ENCODE measurements around the gene MUC20. TPM values are rescaled to one million over a fixed set of nuclear protein-coding genes. Genes with fewer than 3 reads are reported as not detected.

Gene MUC20
- total RNA-seq, 1 experiment from 2014 or later: not detected

DNA sequence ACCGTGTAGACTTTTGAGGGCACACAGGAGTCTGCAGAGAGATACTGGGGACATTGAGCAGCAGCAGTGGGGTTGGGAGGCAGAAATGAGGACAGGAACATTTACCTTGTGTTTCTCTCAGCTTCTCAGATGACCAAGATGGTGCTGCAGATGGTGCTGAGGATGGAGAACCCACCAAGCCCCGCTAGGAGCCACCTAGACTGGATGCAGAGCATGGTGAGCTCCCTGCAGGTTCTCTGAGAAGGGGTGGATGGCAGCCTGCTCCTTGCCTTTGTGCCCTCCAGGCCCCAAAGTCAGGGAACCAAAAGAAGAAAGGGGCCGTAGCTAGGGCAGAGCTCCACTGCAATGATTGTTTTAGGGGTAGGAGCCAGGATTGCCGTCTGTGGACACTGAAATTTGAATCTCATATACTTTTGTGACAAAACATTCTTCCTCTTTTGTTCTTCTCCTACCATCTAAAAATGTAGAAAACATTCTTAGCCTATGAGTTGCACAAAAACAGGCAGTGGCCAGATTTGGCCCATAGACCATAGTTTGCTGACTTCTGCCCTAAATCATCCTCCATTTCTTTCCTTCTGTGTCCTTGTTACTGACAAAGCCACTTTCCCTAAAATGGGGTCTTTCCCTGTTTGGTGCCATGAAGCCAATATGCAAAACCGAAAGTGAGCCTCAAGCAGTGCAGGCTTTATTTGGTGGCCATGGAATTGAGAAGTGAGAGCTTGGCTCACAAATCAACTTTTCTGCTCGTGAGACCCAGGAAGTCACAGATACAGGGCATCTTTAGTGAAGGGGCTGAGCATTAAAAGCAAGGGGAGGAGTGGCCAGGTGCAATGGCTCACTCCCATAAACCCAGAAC is 11.9 kb upstream of the MUC20 start:
- no peak overlapping the region for H2BK12ac ChIP-seq (ENCODE audit: insufficient read length, low read depth, low read length)
- no peak overlapping the region for H3K14ac ChIP-seq (ENCODE audit: insufficient read depth, low read length)
- TF ChIP-seq, protein P1, sequence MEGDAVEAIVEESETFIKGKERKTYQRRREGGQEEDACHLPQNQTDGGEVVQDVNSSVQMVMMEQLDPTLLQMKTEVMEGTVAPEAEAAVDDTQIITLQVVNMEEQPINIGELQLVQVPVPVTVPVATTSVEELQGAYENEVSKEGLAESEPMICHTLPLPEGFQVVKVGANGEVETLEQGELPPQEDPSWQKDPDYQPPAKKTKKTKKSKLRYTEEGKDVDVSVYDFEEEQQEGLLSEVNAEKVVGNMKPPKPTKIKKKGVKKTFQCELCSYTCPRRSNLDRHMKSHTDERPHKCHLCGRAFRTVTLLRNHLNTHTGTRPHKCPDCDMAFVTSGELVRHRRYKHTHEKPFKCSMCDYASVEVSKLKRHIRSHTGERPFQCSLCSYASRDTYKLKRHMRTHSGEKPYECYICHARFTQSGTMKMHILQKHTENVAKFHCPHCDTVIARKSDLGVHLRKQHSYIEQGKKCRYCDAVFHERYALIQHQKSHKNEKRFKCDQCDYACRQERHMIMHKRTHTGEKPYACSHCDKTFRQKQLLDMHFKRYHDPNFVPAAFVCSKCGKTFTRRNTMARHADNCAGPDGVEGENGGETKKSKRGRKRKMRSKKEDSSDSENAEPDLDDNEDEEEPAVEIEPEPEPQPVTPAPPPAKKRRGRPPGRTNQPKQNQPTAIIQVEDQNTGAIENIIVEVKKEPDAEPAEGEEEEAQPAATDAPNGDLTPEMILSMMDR (conservative IDR thresholded peaks at IDR 0.05): no peak

More for the DNA sequence above, 11.9 kb upstream of the MUC20 start:
- Histone ChIP-seq H3K79me2 (ENCODE audit: insufficient read depth, low read length) (no peaks in the 10 kb centered on the region), H3K27me3 (ENCODE audit: insufficient read depth, low read length) (no peaks in the 10 kb centered on the region), H2BK20ac (ENCODE audit: low read depth, low read length, poor library complexity, severe bottlenecking) (no peak overlapping the region), H4K5ac (ENCODE audit: insufficient read length, low read depth, low read length) (no peak overlapping the region), H2AK5ac (ENCODE audit: insufficient read length, low read length) (no peak overlapping the region), H3K4me1 (ENCODE audit: insufficient read depth, low read length) (peaks cover 4% of the 10 kb centered on the region; the same call in 1 of the 2 replicates), H3T11ph (ENCODE audit: low read length) (no peak overlapping the region), H3K23me2 (ENCODE audit: insufficient read length, low read depth, low read length, poor library complexity, severe bottlenecking) (no peaks in the 10 kb centered on the region), H2BK120ac (ENCODE audit: low read depth, low read length, poor library complexity, severe bottlenecking) (no peak overlapping the region), H2AFZ (ENCODE audit: low read length) (no peak overlapping the region), H3K56ac (ENCODE audit: insufficient read length, low read depth, low read length) (no peak overlapping the region), H4K20me1 (ENCODE audit: control insufficient read depth, insufficient read depth, insufficient read length) (peaks cover 2% of the 10 kb centered on the region), H3K79me1 (ENCODE audit: insufficient read depth, low read depth, low read length, poor library complexity, severe bottlenecking) (no peaks in the 10 kb centered on the region), H3K27ac (ENCODE audit: insufficient read length, low read depth, low read length) (no peak overlapping the region), H3K23ac (ENCODE audit: insufficient read length, low read depth, low read length) (no peak overlapping the region), H3K4me2 (ENCODE audit: insufficient read depth, insufficient read length, low read length) (no peak overlapping the region), H3K4ac (ENCODE audit: low read depth, low read length) (no peak overlapping the region), H2BK5ac (ENCODE audit: insufficient read length, low read length) (no peak overlapping the region), H4K91ac (ENCODE audit: insufficient read length, low read depth, low read length) (no peak overlapping the region), H3K9ac (ENCODE audit: extremely low read depth, insufficient read length, low read length) (no peak overlapping the region), H3K18ac (ENCODE audit: insufficient read length, low read depth, low read length) (no peak overlapping the region), H2BK15ac (ENCODE audit: low read depth, low read length) (no peak overlapping the region), H4K8ac (replicated peaks; ENCODE audit: insufficient read length, low read depth, low read length) (no peak overlapping the region), H3K9me3 (ENCODE audit: control insufficient read depth, low read depth, low read length) (no peaks in the 10 kb centered on the region)
- H3K4me3 Mint-ChIP-seq: no peak overlapping the region
- H3K9me3 Mint-ChIP-seq: peaks cover 3 to 7% of the 10 kb centered on the region in 2 experiments
- WGBS (ENCODE audit: extremely low coverage, insufficient read length, low lambda C conversion rate): no CpG with 5 or more reads among the region's 6 CpGs
- no peak overlapping the region; a peak in 1 of 7 replicates for H3K27ac Mint-ChIP-seq
- H3K27me3 Mint-ChIP-seq (ENCODE audit: low read depth): peaks cover 57% of the 10 kb centered on the region
- H3K4me1 Mint-ChIP-seq: peaks cover 25 to 26% of the 10 kb centered on the region in 2 experiments
- no peak for DNase-seq
- H3K36me3 Mint-ChIP-seq (ENCODE audit: insufficient read depth in 1 of 3, low read depth in 3 of 3): peaks cover 0 to 11% (median 3%) of the 10 kb centered on the region in 3 experiments; a peak in 4 of 7 replicates

Measured in H9 (cell line).